Caco-2 (cell line): ENCODE data around the gene AP4M1. TPM values are rescaled to one million over a fixed set of nuclear protein-coding genes. Genes with fewer than 3 reads are reported as not detected.
A peak's percentile ranks its signal among the peaks of the same experiment; 100 is the strongest.

Experiments used
- BruUV-seq: library from RNA; stranded (reverse); fragments of 400-500 nt; replicated peaks from 2 replicates; lab custom pipeline; 2021; lab: Mats Ljungman, UMichigan
- CTCF ChIA-PET: fragments of 300-600 bp; sonication (Branson Sonifier 250); formaldehyde crosslinking; loops from one replicate; lab custom pipeline; 2022; ENCODE audit warnings: antibody characterized with exemption; lab: Charles Lee
- POLR2A ChIA-PET: fragments of 300-600 bp; sonication (Branson Sonifier 250); formaldehyde crosslinking; loops from one replicate; lab custom pipeline; 2022; ENCODE audit warnings: antibody characterized with exemption; lab: Charles Lee
- DNase-seq, 2 experiments: peaks; one replicate each; pipeline versions ENCODE4 v3.0.0 to v3.0.0-alpha.2; 2020 to 2022
- H3K27me3 ChIP-seq: replicated peaks from 2 replicates; pipeline ENCODE4 v1.6.0; 2011; ENCODE audit warnings: low read length; ENCODE audit not compliant: control insufficient read depth, insufficient read depth
- H3K36me3 ChIP-seq: 2 replicates; pipeline ENCODE4 v1.5.1; 2011; ENCODE audit warnings: low read length; ENCODE audit not compliant: control insufficient read depth, insufficient read depth
- H3K4me1 ChIP-seq: fragments of 250-450 bp; sonication (Bioruptor Pico); 2 replicates; pipeline ENCODE4 v1.5.1; 2020; ENCODE audit warnings: mild to moderate bottlenecking
- H3K4me3 ChIP-seq: 2 replicates; pipeline ENCODE4 v1.5.1; 2011; ENCODE audit warnings: low read depth, mild to moderate bottlenecking, control low read depth, low read length
- H3K9me3 ChIP-seq: fragments of 250-450 bp; sonication (Bioruptor Pico); 2 replicates; pipeline ENCODE4 v1.5.1; 2020; ENCODE audit warnings: mild to moderate bottlenecking, moderate library complexity
- H3K27ac Mint-ChIP-seq: one replicate; pipeline ENCODE4 v1.8.0; 2022; ENCODE audit warnings: mixed read lengths; ENCODE audit not compliant: unreplicated experiment
- H3K27me3 Mint-ChIP-seq: one replicate; pipeline ENCODE4 v1.8.0; 2022; ENCODE audit warnings: mixed read lengths; ENCODE audit not compliant: insufficient read depth, unreplicated experiment
- H3K36me3 Mint-ChIP-seq: one replicate; pipeline ENCODE4 v1.8.0; 2022; ENCODE audit warnings: mild to moderate bottlenecking, mixed read lengths; ENCODE audit not compliant: insufficient read depth, unreplicated experiment
- H3K4me1 Mint-ChIP-seq: one replicate; pipeline ENCODE4 v1.8.0; 2022; ENCODE audit warnings: low read depth, mixed read lengths; ENCODE audit not compliant: unreplicated experiment
- H3K4me3 Mint-ChIP-seq: one replicate; pipeline ENCODE4 v1.8.0; 2022; ENCODE audit warnings: mild to moderate bottlenecking, moderate library complexity, mixed read lengths; ENCODE audit not compliant: unreplicated experiment
- H3K9me3 Mint-ChIP-seq: one replicate; pipeline ENCODE4 v1.8.0; 2022; ENCODE audit warnings: mixed read lengths; ENCODE audit not compliant: unreplicated experiment
- intact Hi-C: fragments of 100-400 bp; cut with micrococcal nuclease; formaldehyde crosslinking; loops from one replicate; pipeline ENCODE4 v1.10.0; 2022; ENCODE audit not compliant: unreplicated experiment
- total RNA-seq: library from RNA; stranded (reverse); gene quantifications from 2 replicates; pipeline ENCODE4 v1.2.3, GENCODE V29; 2022
- TF ChIP-seq, protein P1 (sequence below), 2 experiments: fragments of 200-600 bp in 1 of 2; IDR thresholded peaks; 1 replicate in 1 of 2; 2 replicates in 1 of 2; pipeline versions ENCODE4 v1.5.1 to v1.8.0; 2011 to 2022; ENCODE audit warnings: antibody characterized with exemption in 1 of 2, control low read depth in 1 of 2, inconsistent platforms in 1 of 2, low read depth in 1 of 2, low read length in 1 of 2, mild to moderate bottlenecking in 1 of 2, moderate library complexity in 1 of 2; ENCODE audit not compliant: insufficient read depth in 1 of 2, severe bottlenecking in 1 of 2, unreplicated experiment in 1 of 2

AP4M1 gene
- total RNA-seq, 1 experiment from 2014 or later: 16.2 TPM

GRCh38 chr7:100107125-100107737 is 5.8 kb downstream of the AP4M1 start:
- H3K27ac Mint-ChIP-seq: peak overlapping the region; percentile 21
- H3K4me3 ChIP-seq: no peak overlapping the region
- BruUV-seq: TSS peak; percentile 90
- H3K9me3 ChIP-seq: no peaks in the 10 kb centered on the region
- no peaks in the 10 kb centered on the region for H3K27me3 Mint-ChIP-seq
- no peak for DNase-seq
- no peaks in the 10 kb centered on the region for H3K4me1 Mint-ChIP-seq
- H3K36me3 Mint-ChIP-seq: peaks cover 68% of the 10 kb centered on the region
- peaks cover 4% of the 10 kb centered on the region for H3K36me3 ChIP-seq
- ChIA-PET POLR2A (no interaction called here), CTCF (no interaction called here)
- H3K27me3 ChIP-seq: no peaks in the 10 kb centered on the region
- H3K9me3 Mint-ChIP-seq: no peaks in the 10 kb centered on the region
- H3K4me1 ChIP-seq: peaks cover 5% of the 10 kb centered on the region; the same call in 1 of the 2 replicates
- no peak overlapping the region for H3K4me3 Mint-ChIP-seq
- TF ChIP-seq, protein P1, sequence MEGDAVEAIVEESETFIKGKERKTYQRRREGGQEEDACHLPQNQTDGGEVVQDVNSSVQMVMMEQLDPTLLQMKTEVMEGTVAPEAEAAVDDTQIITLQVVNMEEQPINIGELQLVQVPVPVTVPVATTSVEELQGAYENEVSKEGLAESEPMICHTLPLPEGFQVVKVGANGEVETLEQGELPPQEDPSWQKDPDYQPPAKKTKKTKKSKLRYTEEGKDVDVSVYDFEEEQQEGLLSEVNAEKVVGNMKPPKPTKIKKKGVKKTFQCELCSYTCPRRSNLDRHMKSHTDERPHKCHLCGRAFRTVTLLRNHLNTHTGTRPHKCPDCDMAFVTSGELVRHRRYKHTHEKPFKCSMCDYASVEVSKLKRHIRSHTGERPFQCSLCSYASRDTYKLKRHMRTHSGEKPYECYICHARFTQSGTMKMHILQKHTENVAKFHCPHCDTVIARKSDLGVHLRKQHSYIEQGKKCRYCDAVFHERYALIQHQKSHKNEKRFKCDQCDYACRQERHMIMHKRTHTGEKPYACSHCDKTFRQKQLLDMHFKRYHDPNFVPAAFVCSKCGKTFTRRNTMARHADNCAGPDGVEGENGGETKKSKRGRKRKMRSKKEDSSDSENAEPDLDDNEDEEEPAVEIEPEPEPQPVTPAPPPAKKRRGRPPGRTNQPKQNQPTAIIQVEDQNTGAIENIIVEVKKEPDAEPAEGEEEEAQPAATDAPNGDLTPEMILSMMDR (IDR thresholded peaks at IDR 0.05; ENCODE audit: insufficient read depth in 1 of 2, low read depth in 1 of 2, low read length in 1 of 2, severe bottlenecking in 1 of 2, unreplicated experiment in 1 of 2): no peak
- intact Hi-C loops: no loop called here

GRCh38 chr7:100107890-100108289 is 6.4 kb downstream of the AP4M1 start:
- POLR2A ChIA-PET: no interaction called here
- no peaks in the 10 kb centered on the region for H3K9me3 Mint-ChIP-seq
- BruUV-seq: no TSS peak
- CTCF ChIA-PET: no interaction called here
- H3K4me3 Mint-ChIP-seq: no peak overlapping the region
- intact Hi-C loops: no loop called here
- H3K4me1 ChIP-seq: no peaks in the 10 kb centered on the region
- peaks cover 4% of the 10 kb centered on the region for H3K36me3 ChIP-seq
- peak overlapping the region; percentile 21 for H3K27ac Mint-ChIP-seq
- H3K36me3 Mint-ChIP-seq: peaks cover 65% of the 10 kb centered on the region
- H3K27me3 Mint-ChIP-seq: no peaks in the 10 kb centered on the region
- TF ChIP-seq, protein P1 (IDR thresholded peaks at IDR 0.05; ENCODE audit: insufficient read depth in 1 of 2, low read depth in 1 of 2, low read length in 1 of 2, severe bottlenecking in 1 of 2, unreplicated experiment in 1 of 2): no peak
- no peaks in the 10 kb centered on the region for H3K4me1 Mint-ChIP-seq
- DNase-seq: no peak
- H3K9me3 ChIP-seq: no peaks in the 10 kb centered on the region
- H3K4me3 ChIP-seq: no peak overlapping the region
- no peaks in the 10 kb centered on the region for H3K27me3 ChIP-seq

GRCh38 chr7:100109521-100110163 is 8.2 kb downstream of the AP4M1 start:
- Mint-ChIP-seq H3K27me3 (no peaks in the 10 kb centered on the region), H3K4me3 (no peak overlapping the region), H3K27ac (no peak overlapping the region), H3K36me3 (peaks cover 65% of the 10 kb centered on the region), H3K9me3 (no peaks in the 10 kb centered on the region), H3K4me1 (no peaks in the 10 kb centered on the region)
- Histone ChIP-seq H3K4me3 (no peak overlapping the region), H3K4me1 (no peaks in the 10 kb centered on the region), H3K9me3 (no peaks in the 10 kb centered on the region), H3K27me3 (no peaks in the 10 kb centered on the region), H3K36me3 (peaks cover 4% of the 10 kb centered on the region)
- TF ChIP-seq, protein P1 (IDR thresholded peaks at IDR 0.05; ENCODE audit: insufficient read depth in 1 of 2, low read depth in 1 of 2, low read length in 1 of 2, severe bottlenecking in 1 of 2, unreplicated experiment in 1 of 2): peak in 1 of 2 experiments; percentile 45
- ChIA-PET POLR2A (no interaction called here), CTCF (no interaction called here)
- DNase-seq: peak in 1 of 2 experiments; percentile 34
- no TSS peak for BruUV-seq
- intact Hi-C loops: no loop called here
